ENCODE results near the gene ACD.
A peak's percentile ranks its signal among the peaks of the same experiment; 100 is the strongest.

The ACD gene

GRCh38 chr16:67645397-67646121 is 14.5 kb downstream of the ACD start:
- Histone ChIP-seq H3K36me3 (ENCODE audit: control insufficient read depth in 2 of 2, insufficient read depth in 1 of 2, low read length in 2 of 2) (no peaks in the 10 kb centered on the region), H3K9me3 (ENCODE audit: control insufficient read depth, insufficient read depth, low read depth, low read length) (no peaks in the 10 kb centered on the region), H3K27ac (ENCODE audit: extremely low read depth, low read depth, low read length) (no peak overlapping the region), H3K4me1 (ENCODE audit: control insufficient read depth, insufficient read depth, low read length) (no peaks in the 10 kb centered on the region), H3K4me3 (ENCODE audit: low read depth, low read length) (peak overlapping the region; percentile 44)
- ChIA-PET POLR2A (interaction anchor here (0.5 to 2.1 kb wide), 5 partner anchors 15 to 124 kb away, joined by 3 to 13 read pairs (median 7); partner anchors contain the start of genes ACD, CTCF and PARD6A), CTCF (interaction anchor here (0.6 to 9.9 kb wide), 27 partner anchors 13 to 358 kb away, joined by 3 to 119 read pairs (median 6); partner anchors contain the start of genes ACD, CTCF and RIPOR1)
- no peak for TF ChIP-seq ZNF266 (tag by site-specific recombination; IDR thresholded peaks at IDR 0.05; ENCODE audit: low read depth)
- peak; percentile 79 for TF ChIP-seq ZIC2 (tag by site-specific recombination; IDR thresholded peaks at IDR 0.05)
- no peak for TF ChIP-seq KLF7 (tag by site-specific recombination; IDR thresholded peaks at IDR 0.05; ENCODE audit: borderline replicate concordance)
- TF ChIP-seq SCRT2 (tag by site-specific recombination; IDR thresholded peaks at IDR 0.05), result peak; percentile 65
- TF ChIP-seq GLIS1 (tag by site-specific recombination; IDR thresholded peaks at IDR 0.05), result peak; percentile 30; the same call in 1 of the 2 replicates

- H3K4me1 ChIP-seq (ENCODE audit: control insufficient read depth, insufficient read depth, low read length), result no peaks in the 10 kb centered on the region
- no peaks in the 10 kb centered on the region for H3K9me3 ChIP-seq (ENCODE audit: control insufficient read depth, insufficient read depth, low read depth, low read length)
- peaks cover 0 to 8% of the 10 kb centered on the region in 2 experiments; a peak in 1 of 3 replicates for H3K36me3 ChIP-seq (ENCODE audit: control insufficient read depth in 2 of 2, insufficient read depth in 1 of 2, low read length in 2 of 2)
- no peak overlapping the region for H3K27ac ChIP-seq (ENCODE audit: extremely low read depth, low read depth, low read length)
- ChIA-PET POLR2A (interaction anchor here (0.6 to 2.0 kb wide), 3 partner anchors 82 to 143 kb away, joined by 4 to 13 read pairs (median 10); partner anchors contain the start of gene CTCF), CTCF (interaction anchor here (0.6 to 9.9 kb wide), 25 partner anchors 9 to 298 kb away, joined by 3 to 119 read pairs (median 4); partner anchors contain the start of genes ACD, CTCF and RIPOR1)
- no peak overlapping the region for H3K4me3 ChIP-seq (ENCODE audit: low read depth, low read length)
- no peak for TF ChIP-seq ZNF692 (tag by site-specific recombination; IDR thresholded peaks at IDR 0.05)
- TF ChIP-seq ZNF433 (tag by site-specific recombination; IDR thresholded peaks at IDR 0.05; ENCODE audit: low read depth), result no peak
- no peak for TF ChIP-seq ZNF792 (tag by site-specific recombination; IDR thresholded peaks at IDR 0.05)
- TF ChIP-seq ZFHX2 (tag by site-specific recombination; conservative IDR thresholded peaks at IDR 0.05), result no peak
- no peak for TF ChIP-seq ZNF785 (tag by site-specific recombination; IDR thresholded peaks at IDR 0.05)
- no peak for TF ChIP-seq ZNF704 (tag by site-specific recombination; IDR thresholded peaks at IDR 0.05)
- TF ChIP-seq ZFP3 (tag by site-specific recombination; IDR thresholded peaks at IDR 0.05; ENCODE audit: low read depth), result no peak
- no peak for TF ChIP-seq ZNF169 (tag by site-specific recombination; IDR thresholded peaks at IDR 0.05)
- no peak for TF ChIP-seq ZNF302 (tag by site-specific recombination; IDR thresholded peaks at IDR 0.05; ENCODE audit: low read depth)
These were observed 16.0 kb downstream of the ACD start for GRCh38 chr16:67644038-67644437.

- no peaks in the 10 kb centered on the region for H3K9me3 ChIP-seq (ENCODE audit: control insufficient read depth, insufficient read depth, low read depth, low read length)
- ChIA-PET POLR2A (interaction anchor here (1.2 kb wide), 1 partner anchor 80 kb away, joined by 4 read pairs; the partner anchor contains the start of gene CTCF), CTCF (interaction anchor here (0.9 to 9.9 kb wide), 6 partner anchors 79 to 155 kb away, joined by 3 to 119 read pairs (median 4); no protein-coding TSS in a partner anchor)
- H3K36me3 ChIP-seq (ENCODE audit: control insufficient read depth in 2 of 2, insufficient read depth in 1 of 2, low read length in 2 of 2), result peaks cover 0 to 28% of the 10 kb centered on the region in 2 experiments
- TF ChIP-seq ZNF335 (tag by site-specific recombination; conservative IDR thresholded peaks at IDR 0.05) (peak; percentile 22; the same call in 1 of the 2 replicates), ZNF23 (tag by site-specific recombination; IDR thresholded peaks at IDR 0.05; ENCODE audit: borderline replicate concordance) (no peak)
- no peaks in the 10 kb centered on the region for H3K4me1 ChIP-seq (ENCODE audit: control insufficient read depth, insufficient read depth, low read length)
- H3K4me3 ChIP-seq (ENCODE audit: low read depth, low read length), result no peak overlapping the region
- no peak overlapping the region for H3K27ac ChIP-seq (ENCODE audit: extremely low read depth, low read depth, low read length)
These were observed 18.0 kb downstream of the ACD start for GRCh38 chr16:67641779-67642708.

Data from HEK293 (cell line).